ENCODE results near the gene DIDO1.
A peak's percentile ranks its signal among the peaks of the same experiment; 100 is the strongest.

Gene DIDO1

DNA sequence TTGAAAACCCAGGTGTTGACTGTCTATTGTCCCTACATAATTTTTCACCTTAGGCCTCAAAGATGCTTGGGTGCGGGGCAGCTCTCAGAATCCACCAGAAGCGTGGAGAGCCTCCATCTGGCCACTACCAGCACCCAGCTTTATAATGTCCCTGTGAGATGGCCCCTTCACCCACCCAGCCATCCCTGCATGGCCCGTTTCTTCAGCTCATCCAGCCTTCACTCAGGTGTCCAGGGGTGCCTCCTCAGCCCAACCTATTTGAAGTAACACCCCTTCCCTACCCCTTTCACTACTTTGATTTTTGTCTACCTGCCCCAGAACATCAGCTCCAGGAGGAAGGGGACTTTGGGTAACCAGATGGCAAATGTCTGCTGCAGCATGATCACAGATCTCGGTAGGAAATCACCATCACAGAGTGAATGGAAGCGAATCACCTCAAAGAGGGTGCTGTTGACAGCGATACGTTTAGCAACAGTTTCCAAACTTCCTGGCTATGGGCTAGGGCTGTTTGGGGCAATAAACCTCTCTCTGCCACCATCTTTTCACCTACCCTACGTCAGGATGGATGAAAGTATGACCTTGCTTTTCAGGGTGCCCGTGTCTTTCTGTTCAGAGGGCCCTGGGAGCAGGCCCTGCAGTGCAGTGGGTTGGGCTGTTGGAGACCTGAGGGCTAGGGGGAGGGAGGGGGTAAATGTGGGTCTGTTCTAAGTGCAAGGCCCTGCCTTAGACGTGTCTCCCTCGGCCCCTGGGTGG, 25.0 kb upstream of the DIDO1 start:
- no peak for DNase-seq (ENCODE audit: low spot score)

DNA sequence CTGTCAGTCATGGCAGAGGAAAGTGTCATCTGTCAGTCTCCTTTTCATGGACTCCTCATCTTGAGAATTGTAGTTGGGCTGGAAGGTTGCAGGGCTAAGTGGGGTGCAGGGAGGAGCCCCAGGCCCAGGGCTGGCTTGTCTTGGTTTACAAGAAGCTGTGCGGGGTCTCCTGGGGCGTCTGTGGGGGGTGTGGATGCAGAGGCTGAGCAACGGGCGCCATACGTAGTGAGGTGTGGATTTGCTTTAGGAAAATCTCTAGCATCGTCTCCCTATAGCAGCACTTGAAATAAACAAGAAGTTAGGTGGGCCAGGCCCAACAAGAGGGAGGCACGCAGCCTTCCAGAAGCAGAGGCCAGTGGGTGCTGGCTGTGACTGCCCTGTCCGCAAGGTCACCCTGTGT, 24.4 kb upstream of the DIDO1 start:
- DNase-seq (ENCODE audit: low spot score), result no peak

DNA sequence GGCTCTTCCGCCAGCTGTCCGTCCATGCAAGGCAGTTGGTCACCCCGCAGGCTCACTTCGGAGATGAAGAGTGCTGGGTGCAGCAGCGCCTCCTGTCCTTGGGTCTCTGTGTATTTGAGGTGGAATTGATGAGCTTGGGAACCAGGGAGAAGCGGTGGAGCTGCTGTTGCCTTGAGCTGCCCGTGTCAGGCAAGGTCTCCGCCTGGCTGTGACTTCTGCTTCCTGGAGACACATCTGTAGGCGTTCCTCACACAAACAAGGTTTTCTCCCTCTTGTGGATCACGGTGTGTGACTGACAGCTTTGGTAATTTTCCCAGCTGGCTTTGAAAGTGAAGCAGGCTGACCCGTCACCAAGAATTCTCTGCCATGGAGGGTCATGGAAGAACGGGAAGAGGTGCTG, 23.7 kb upstream of the DIDO1 start:
- no peak for DNase-seq (ENCODE audit: low spot score)

DNA sequence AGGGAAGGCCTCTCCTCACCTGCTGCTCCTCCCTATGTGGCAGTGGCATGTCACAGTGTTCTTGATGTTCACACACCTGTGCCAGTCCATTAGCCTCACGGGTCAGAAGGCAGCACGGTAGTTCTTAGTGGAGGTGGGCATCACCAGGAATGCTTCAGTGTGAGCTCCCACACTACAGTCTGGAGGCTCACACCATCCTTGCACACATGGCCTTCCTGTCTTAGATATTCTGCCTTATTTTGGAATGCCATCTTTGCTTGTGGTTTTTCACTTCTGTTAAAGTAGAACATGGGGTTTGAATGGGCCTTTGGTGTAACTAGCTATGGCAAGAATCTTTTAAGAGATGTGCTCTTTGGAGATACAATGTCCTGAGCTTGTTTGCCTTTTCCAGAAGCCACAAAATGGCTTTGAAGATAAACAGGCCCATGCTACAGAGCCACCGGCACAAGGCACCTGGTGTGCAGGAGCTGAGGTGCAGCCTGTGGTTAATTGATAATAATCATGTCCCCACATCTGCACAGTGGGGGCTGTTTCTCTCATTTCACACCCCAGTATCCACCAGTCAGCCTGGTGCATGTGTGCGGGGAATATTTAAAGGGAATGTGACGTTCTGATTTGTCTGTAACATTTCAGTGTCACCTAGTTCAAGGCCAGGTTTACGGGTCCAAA, 23.0 kb upstream of the DIDO1 start:
- DNase-seq (ENCODE audit: low spot score), result no peak

DNA sequence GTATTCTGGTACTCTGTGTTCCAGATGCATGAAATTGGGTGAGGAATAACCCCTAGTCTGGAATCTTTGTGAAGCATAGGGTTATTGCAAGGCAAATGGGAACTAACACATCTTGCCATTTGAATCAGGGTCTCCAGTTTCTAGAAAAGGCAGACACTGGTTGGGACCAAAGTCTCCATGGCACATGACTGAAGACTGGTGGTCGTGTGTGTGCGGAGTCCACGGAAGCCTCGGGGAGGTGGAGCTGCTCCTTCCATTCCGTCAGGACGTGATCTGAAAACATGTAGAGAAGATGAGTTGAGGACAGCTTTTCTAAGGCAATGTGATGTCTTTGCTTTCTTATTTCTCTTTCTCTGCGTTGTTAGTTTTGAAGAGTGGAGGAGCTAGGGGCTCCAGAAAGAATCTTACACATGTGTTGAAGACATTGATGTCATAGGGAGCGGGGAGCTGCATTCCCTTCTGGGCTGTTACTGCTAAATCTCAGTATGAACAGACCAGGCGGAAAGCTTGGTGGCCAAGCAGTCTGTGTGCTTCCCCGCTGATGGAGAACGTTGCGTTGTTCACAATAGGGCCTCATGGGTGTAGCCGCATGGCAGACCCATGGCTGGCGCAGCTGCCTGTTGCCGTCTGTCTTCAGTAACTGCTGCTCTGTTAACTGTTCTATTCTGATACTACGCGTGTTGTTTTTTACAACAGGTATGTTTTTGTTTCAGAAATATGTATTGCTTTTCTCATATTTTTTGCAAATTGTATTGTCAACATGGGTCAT, 21.4 kb upstream of the DIDO1 start:
- no peak for DNase-seq (ENCODE audit: low spot score)

DNA sequence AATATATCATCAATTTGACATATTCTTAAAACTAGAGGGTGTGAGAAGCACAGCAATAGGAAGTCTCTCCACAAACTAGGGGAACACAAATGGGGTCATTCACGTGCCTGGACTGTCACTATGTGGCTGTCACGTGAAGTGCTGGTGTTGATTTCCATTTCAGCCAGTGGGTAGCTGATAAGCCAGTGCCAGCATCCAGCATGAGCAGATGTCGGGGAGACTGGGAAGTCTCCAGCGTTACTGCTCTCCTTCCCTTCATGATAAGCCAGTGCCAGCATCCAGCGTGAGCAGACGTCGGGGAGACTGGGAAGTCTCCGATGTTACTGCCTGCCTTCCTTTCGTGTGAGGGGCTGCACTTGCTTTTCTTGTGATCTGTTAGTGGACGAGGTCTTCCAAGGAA, 20.6 kb upstream of the DIDO1 start:
- no peak for DNase-seq (ENCODE audit: low spot score)

DNA sequence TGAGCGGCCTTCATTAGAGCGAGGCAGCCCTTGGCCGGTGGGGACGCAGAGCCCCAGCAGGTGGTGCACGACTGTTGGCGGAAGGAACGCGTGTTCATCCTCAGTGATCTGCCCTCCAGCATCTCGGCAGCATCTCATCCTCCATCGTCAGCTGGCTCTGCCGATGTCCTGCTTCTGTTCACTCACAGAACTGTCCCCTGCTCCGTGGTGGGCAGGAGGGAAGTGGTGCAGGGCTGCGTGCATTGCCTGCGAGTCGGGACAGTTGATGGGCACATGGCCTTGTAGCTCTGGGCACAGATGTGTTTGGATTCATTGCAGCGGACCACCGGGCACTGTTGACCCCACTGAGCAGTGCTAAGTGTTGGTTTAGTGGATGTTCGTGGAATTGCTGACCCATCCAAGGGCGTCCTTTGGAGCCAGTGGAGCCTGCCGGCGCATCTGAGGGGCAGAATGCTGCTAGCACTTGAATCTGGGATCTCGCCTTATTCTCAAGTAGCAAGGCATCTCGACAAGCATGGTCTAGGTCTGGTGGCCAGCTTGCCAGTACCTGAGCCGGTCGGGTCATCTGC, 19.6 kb upstream of the DIDO1 start:
- no peak for DNase-seq (ENCODE audit: low spot score)

DNA sequence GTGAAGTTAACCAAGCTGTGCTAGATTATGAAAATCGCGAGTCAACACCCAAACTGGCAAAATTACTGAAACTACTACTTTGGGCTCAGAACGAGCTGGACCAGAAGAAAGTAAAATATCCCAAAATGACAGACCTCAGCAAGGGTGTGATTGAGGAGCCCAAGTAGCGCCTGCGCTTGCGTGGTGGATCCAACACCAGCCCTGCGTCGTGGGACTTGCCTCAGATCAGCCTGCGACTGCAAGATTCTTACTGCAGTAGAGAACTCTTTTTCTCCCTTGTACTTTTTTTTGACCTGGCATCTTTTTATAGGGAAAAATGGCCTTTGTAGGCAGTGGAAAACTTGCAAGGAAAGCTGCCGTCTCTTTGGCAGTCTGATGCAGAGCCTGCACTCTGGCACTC, 18.4 kb upstream of the DIDO1 start:
- DNase-seq (ENCODE audit: low spot score), result no peak

DNA sequence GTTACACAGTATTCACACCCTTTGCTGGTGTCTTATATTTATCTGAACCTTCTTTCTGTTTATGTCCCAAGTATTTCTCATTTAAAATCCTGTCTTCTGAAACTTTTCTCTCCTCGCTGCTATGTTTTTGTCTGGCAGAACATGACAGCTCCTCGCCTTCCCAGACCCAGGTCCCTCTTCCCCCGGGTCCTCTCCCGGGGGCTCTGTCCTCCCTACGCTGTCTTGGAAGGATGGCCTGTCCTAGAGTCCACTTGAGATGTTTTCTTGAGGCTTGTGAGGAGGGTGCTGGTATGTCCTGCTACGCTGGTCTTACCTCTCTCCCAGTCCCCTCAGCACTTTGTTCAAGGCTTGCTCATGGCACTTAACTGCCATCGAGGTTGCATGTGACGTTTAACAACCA, 17.9 kb upstream of the DIDO1 start:
- DNase-seq (ENCODE audit: low spot score), result no peak

DNA sequence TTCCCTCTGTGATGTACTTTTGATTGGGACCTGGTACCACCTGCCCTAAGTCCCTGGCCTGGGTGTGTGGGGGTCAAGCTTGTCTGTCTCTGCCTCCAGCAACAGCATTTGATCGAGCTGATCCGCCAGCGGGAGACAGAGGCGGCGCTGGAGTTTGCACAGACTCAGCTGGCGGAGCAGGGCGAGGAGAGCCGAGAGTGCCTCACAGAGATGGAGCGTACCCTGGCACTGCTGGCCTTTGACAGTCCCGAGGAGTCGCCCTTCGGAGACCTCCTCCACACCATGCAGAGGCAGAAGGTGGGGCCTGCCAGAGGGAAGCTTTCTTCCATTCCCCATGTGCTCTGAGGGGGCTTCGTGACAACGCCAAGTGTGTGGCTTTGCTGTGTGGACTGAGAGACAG, 17.1 kb upstream of the DIDO1 start:
- DNase-seq (ENCODE audit: low spot score), result no peak

DNA sequence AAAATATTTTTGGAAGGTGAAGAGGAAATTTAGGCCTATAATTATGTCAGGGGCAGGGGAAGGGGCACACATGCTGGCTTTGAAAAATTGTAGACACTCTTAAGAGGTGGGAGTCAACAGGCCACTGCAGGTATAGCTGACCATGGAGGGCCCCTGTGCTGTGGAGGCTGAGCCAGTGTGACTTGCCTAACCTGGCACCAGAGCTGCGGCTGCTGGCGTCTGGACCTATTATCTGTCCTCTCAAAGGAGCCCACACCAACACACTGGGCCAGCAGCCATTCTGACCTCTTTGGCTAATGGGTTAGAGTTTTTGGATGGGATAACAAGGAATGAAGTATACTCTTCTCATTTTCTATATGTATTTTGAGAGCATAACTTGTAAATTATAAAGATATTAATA, 16.2 kb upstream of the DIDO1 start:
- DNase-seq (ENCODE audit: low spot score), result no peak

DNA sequence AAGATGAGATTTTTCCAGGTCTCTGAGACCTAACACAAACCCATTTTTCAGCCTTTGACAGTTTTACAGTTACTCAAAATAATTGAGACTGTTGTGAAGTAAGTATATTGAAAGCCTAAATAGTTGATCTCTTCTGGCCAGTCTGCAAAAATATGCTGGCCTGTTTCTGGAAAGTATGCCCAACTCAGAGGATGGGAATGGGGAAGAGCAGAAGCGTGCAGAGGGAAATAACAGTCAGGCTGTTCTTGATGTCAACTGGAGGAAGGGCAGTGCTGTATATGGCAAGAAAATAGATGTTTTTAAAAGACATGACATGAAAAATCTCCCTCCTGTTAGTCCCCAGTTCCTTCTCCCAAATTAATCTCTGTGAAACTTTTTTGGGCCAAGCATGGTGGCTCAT, 15.5 kb upstream of the DIDO1 start:
- DNase-seq (ENCODE audit: low spot score), result no peak

DNA sequence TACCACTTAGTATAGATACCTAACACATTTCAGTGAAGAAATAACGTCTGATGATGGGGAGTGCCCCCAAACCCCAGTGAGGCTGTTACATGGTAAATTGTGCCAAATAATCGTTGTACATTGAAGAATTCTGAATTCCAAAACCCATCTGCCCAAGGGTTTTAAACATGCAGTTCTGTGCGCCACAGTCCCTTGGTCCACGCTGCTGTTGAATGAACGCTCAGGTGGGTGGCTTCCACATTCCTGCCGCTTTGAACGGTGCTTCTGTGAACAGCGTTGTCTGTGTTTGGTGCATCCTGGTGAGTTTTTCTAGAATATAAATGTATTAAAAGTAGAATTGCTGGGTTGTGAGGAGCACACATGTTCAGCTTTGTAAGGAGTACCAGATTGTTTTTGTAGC, 14.6 kb upstream of the DIDO1 start:
- DNase-seq (ENCODE audit: low spot score), result no peak

DNA sequence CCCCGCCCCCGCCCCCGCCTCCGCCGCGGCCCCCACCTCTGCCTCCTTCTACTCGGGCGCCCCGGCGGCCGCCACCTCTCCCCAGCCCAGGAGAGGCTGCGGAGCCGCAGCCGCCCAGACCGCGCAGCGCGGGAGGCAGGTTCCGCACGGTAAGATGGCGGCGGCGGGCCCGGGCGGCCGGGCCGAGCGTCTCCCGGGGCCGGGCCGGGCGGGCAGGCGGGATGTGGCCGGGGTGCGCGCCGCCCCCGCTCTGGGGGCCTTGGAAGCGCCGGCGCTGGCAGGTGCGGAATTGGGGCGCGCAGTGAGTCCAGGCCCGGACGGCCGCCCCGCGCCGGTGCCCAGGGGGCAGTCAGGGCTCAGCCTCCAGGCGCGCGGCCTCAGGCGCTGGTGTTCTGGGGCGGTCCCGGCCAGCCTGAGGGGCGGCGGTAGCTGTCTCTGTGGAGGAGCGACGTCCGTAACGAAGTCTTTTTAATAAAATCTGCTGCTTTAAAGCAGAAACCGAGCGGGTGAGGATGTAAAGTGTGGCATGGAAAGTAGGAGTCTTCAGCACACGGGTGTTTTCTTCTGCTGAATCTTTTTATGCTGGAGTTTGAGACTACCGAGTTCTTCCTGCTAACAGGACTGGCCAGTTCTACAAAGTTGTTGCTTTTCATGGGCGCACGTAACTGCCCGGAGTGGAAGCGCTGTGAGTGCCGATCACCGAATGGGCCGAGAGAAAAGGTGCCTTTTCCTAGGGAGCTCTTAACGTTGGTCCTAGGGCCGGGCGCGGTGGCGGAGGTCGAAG, 12.0 kb upstream of the DIDO1 start, which contains the start of gene GID8:
Gene GID8 (plus strand): TSS at position 43 of the 784 bp plus-strand sequence. CDS start 3,356 bp downstream, outside the sequence.
- DNase-seq (ENCODE audit: low spot score), result peak; percentile 46

DNA sequence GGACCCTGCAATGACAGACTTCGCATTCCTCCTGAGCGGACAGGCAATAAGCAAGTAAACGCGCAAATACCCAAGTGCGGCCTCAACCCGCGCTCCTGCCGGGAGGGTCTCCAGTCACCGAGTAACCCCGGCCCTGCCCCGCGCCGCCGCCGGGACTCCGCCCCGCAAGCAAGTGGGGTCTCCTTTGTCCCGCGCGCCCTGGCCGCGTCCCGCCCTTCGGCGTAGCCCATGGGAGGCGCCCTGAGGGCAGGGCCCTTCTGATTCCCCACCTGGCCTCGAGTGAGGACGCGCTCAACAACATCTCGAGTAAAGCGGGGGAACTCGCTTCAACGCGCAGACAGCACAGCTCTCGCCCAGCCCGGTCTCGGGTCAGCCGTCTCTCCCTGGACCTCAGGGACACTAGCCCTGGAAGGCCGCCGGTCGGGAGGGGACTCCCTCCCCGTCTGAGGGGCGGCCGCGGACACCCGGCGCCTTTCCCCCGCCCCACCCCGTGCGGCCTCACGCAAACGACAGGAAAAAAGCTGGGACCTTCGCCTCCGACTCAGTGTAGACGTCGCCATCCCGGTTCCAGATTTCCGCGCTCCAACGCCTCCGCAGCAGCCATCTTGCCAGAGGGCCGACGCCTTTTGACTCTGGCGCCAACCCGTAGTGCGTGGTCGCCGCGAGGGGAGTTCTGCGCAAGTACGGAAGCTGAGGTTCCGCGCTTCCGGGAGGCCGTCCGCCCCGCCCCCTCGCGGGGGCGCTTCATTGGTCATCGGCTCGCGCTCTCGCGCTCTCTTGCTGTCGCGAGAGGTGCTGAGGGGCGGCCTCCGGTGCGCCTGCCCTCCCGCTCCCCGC, 11.2 kb upstream of the DIDO1 start:
- DNase-seq (ENCODE audit: low spot score), result peak; percentile 96

DNA sequence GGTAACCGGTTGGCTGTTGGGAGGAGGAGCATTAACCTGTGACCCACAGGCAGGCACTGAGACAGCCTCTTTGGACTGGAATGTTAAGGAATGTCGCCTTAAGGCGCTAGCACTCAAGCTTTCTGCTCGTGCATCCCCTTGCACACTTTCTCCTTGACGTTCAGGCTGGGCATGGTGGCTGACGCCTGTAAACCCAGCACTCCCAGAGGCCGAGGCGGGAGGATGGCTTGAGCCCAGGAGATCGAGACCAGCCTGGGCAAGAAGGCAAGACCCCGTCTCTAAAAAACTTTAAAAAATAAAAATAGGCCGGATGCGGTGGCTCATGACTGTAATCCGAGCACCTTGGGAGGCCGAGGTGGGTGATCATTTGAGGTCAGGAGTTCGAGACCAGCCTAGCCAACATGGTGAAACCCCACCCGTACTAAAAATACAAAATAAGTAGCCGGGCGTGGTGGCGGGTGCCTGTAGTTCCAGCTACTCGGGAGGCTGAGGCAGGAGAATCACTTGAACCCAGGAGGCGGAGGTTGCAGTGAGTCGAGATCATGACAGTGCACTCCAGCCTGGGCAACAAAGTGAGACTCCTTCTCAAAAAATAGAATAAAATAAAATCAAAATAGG, 9.8 kb upstream of the DIDO1 start:
- no peak for DNase-seq (ENCODE audit: low spot score)

DNA sequence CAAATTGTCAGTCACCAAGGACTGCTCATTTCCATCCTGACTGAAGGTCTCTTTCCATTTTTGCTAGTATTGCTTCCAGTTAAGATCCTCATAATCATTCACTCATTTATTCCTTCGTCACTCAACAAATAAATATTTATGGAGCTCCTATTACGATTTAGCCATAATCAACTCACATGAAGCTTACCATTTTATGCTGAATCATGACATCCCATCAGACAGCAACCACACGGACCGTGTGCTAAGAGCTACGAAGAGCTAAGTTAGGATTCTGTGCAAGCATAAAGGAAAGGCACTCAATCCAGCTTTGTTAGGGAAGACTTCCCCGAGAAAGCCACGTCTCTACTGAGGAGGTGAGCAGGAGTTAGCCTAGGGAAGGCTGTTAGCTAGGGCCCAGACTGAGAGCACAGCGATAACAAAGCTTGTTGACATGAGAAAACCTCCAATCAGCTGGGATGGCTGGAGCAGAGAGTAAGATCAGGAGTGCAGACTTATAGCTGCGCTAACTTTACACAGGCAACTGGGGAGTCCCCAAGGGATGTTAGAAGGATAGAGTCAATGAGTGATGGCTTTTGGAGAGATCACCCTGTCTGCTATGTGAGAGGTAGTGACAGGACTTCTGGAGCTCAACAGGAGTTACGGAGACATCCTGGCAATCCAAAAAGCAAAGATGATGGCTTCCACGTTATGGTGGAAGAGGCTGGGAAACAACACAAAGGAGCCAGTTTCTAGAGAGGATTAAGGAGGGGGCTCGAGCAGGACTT, 9.1 kb upstream of the DIDO1 start:
- no peak for DNase-seq (ENCODE audit: low spot score)

DNA sequence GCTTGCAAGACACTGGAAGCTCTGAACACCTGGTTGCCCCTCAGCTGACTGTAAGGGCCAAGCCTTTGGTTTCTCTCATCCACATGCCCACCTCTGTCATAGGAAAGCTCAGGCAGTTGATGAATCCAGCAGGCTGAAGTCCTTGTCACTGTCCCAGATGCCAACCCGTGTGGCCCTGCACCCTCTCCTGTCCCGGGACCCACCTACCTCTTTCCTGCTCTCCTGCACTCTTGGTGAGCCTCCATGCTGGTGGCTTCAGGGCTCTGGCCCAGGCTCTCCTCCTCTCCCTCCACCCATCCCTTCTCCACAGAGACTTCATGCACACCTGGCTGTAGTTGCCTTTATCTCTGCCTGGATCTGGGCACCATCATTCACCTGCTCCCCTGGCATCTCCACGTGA, 7.7 kb upstream of the DIDO1 start:
- no peak for DNase-seq (ENCODE audit: low spot score)

DNA sequence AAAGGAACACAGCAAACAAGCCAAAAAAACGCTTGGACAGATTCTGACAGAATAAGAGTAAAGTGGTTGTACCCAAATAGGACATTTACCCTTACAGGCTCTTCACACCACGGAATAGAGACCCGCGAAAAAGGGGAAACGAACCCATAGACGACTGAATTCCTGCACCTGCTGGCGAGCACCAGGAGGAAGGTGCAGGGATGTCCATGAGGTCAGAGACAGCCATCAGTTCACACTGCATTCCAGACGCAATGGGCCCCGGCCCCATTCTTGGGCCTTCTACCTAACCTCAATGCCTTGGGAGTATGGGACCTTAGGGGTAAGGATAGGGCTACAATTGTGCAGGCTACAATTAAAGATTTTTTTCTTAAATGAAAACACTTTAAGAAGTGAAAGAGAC, 5.2 kb upstream of the DIDO1 start:
- no peak for DNase-seq (ENCODE audit: low spot score)

DNA sequence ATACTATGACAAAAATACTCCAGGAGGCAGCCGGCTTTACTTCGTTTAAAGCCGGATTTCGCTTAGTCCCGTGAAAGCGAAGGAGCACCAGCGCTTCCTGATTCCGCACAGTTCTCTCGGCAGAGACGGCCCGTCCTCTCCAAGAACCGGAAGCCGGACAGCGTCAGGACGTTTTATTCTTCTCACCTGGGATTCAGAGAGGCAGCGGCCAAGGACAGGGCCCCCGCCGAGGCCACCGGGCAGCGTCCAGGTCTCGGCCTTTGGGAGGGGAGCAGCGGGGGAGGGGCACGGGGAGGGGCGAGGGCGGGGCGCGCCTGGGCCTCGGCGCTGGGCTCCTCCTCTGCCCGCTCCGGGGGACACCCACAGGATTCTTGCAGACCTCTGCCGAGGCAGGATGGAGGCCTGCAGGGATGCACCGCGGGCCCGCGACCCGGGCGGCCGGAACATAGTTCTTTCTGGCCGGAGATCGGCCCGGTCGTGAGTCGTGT, 2.8 kb upstream of the DIDO1 start:
- DNase-seq (ENCODE audit: low spot score), result no peak
